Cardiac fibroblast (primary cell): ENCODE measurements around the gene CFH.

Experiments
- DNase-seq, 2 donors: peaks; one replicate each; pipeline versions ENCODE4 v3.0.0 to v3.0.0-alpha.2; 2010; ENCODE audit warnings: low read depth in 2 of 2
- H3K4me3 ChIP-seq, 2 donors: replicated peaks in 1 of 2; 1 replicate in 1 of 2; 2 replicates in 1 of 2; pipeline ENCODE4 v1.5.1; 2011; ENCODE audit warnings: low read depth in 2 of 2, low read length in 2 of 2, mild to moderate bottlenecking in 2 of 2, moderate library complexity in 1 of 2
- TF ChIP-seq, protein P1 (sequence below): IDR thresholded peaks from one replicate; pipeline ENCODE4 v1.5.1; 2011; ENCODE audit warnings: low read depth, mild to moderate bottlenecking, low read length, inconsistent platforms

CFH gene

DNA sequence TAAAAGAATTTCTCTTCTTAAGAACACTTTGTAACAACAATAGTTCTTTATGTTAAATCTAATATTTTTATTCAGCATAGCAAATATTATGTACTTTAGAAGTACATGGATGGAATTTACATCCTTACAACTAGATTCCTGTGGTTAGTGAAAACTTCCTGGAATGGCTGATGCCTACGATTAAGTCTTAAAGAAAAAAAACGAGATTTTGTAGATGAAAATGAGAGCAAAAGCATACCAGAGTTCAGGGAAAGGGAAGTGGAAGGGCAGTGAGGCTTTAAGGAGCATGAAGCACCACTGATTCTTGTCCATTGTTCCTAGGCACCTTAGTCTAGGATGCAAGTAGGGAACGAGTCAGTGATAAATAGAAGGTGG is 26.7 kb downstream of the CFH start:
- peak; percentile 68 to 79 for DNase-seq
- TF ChIP-seq, protein P1, sequence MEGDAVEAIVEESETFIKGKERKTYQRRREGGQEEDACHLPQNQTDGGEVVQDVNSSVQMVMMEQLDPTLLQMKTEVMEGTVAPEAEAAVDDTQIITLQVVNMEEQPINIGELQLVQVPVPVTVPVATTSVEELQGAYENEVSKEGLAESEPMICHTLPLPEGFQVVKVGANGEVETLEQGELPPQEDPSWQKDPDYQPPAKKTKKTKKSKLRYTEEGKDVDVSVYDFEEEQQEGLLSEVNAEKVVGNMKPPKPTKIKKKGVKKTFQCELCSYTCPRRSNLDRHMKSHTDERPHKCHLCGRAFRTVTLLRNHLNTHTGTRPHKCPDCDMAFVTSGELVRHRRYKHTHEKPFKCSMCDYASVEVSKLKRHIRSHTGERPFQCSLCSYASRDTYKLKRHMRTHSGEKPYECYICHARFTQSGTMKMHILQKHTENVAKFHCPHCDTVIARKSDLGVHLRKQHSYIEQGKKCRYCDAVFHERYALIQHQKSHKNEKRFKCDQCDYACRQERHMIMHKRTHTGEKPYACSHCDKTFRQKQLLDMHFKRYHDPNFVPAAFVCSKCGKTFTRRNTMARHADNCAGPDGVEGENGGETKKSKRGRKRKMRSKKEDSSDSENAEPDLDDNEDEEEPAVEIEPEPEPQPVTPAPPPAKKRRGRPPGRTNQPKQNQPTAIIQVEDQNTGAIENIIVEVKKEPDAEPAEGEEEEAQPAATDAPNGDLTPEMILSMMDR = no peak
- no peak overlapping the region for H3K4me3 ChIP-seq

DNA sequence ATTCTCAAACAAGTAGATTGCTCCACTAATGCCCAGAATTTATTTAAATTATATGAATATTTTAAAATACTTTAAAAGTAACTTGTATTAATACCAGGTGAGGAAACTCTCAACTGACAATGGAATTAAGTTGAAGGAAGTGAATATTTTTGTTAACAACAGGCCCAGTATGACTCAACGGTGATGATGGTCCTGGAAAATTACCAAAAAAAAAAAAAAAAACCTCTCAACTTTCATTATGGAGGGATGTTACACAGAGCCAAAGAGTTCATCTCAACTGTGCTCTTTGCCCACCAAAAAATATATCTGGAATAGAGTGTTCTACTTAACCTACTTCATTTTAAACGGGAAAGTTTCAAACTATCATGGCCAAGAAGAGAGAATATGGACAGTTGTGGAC is 28.3 kb downstream of the CFH start:
- peak in 1 of 2 donors; percentile 79 for DNase-seq
- TF ChIP-seq, protein P1 = no peak
- H3K4me3 ChIP-seq = no peak overlapping the region

DNA sequence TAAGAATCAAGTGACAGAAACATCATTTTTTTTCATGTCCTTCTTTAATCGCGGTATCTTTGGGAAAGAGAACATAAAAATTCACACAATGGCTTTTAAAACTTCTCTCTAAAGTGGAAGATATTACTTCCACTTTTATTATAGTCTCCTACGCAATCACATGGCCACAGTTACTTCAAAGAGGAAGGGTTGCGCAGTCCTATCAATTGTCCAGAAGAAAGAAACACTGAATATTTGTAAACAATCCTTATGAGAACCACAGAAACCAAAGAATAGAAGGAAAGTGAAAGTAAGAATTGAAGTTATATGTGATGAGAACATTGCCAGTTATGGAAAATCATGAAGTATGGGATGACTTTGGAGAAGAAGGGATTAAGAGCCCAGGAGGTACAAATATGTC is 32.6 kb downstream of the CFH start:
- DNase-seq = no peak
- H3K4me3 ChIP-seq = no peak overlapping the region
- TF ChIP-seq, protein P1 = no peak

DNA sequence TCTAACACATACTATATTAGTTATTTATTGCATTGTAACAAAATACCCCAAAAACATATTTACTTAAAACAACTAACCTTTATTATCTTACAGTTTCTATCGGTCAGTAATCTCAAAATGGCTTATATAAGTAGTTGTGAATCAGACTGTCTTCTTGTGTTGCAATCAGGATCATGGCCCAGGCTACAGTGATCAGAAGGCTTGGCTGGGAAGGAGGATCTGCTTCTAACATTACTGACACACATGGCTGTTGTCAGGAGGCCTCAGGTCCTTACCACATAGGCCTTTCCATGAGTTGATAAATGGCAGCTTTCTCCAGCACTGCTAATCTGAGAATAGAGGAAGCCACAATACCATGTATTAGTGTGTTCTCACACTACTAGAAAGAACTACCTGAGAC is 33.7 kb downstream of the CFH start:
- TF ChIP-seq, protein P1 = no peak
- DNase-seq = peak; percentile 13 to 26
- H3K4me3 ChIP-seq = no peak overlapping the region

DNA sequence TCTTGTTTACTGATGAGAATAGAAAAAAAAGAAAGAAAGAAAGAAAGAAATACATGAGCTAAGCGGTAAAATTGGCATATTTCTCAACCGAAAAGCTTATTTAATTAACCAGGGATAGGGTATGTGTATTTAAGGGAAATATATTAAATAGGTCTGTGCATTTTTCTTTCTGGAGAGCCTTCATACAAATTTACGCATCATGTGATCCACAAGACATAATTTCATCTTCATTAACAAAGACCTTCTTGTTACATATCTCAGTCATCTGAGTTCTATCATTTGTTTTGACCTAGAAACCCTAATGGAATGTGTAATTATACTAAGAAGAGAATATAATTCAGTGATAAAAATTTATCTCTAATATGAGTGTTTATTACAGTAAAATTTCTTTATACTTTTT is 37.2 kb downstream of the CFH start:
- TF ChIP-seq, protein P1 = no peak
- DNase-seq = no peak
- no peak overlapping the region for H3K4me3 ChIP-seq

DNA sequence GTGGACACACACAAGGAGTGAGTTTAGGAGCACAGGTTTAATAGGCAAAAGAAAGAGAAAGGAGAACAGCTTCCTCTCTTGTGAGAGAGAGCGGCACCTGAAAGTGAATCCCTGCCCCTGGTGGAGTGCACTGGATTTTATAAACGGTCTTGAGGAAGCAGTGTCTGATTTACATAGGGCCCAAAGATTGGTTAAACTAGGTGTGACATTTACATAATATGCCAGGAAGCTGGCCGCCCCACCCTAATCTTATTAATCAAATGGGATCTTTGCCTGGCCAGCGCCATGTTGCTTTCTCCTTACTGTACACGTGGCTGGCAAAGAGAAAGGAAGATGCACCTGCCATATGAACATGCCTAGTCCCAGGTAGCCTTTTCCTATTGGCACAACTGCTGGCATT is 38.7 kb downstream of the CFH start:
- H3K4me3 ChIP-seq = no peak overlapping the region
- TF ChIP-seq, protein P1 = no peak
- no peak for DNase-seq

DNA sequence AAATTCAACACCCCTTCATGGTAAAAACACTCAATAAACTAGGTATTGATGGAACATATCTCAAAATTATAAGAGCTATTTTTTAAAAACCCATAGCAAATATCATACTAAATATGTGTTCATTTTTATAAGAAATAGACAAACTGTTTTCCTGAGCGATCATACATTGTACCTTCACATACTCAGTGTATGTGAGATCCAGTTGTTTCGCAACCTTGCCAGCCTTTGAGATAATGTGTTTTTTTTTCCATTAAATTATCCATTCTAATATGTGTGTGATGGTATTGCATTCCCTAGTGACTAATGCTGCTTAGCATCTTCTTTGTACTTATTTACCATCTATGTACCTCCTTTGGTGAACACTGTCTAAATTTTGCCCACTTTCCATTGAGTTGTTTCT is 47.1 kb downstream of the CFH start:
- TF ChIP-seq, protein P1 = no peak
- DNase-seq = no peak
- no peak overlapping the region for H3K4me3 ChIP-seq
